HepG2 (cell line): Measurements from ENCODE around the gene HEY2. TPM values are rescaled to one million over a fixed set of nuclear protein-coding genes. Genes with fewer than 3 reads are reported as not detected.

ENCODE experiments used
- AGO2 ChIP-seq: fragments of 200-400 bp; formaldehyde crosslinking; optimal IDR thresholded peaks from 2 replicates; pipeline ENCODE3; 2017; ENCODE audit warnings: mild to moderate bottlenecking, low read depth, low read length, moderate library complexity
- CBFB ChIP-seq: sonication (generic); formaldehyde crosslinking; IDR thresholded peaks from 2 replicates; pipeline ENCODE4 v1.4.0; 2020; ENCODE audit warnings: missing genetic modification reagents
- CHCHD3 ChIP-seq: sonication (generic); formaldehyde crosslinking; IDR thresholded peaks from 2 replicates; pipeline ENCODE4 v1.8.0; 2022; ENCODE audit warnings: mild to moderate bottlenecking, missing genetic modification reagents, moderate library complexity
- DNMT3B ChIP-seq: conservative IDR thresholded peaks from 2 replicates; pipeline ENCODE4 v1.6.1; 2016; ENCODE audit warnings: missing biosample characterization, control low read depth
- FOXM1 ChIP-seq: sonication (generic); formaldehyde crosslinking; IDR thresholded peaks from 2 replicates; pipeline ENCODE4 v1.5.0; 2020; ENCODE audit warnings: missing genetic modification reagents
- GLI4 ChIP-seq: sonication (generic); formaldehyde crosslinking; IDR thresholded peaks from 2 replicates; pipeline ENCODE4 v1.5.1; 2020; ENCODE audit warnings: missing genetic modification reagents, mild to moderate bottlenecking, moderate library complexity, borderline replicate concordance
- GZF1 ChIP-seq: sonication (generic); formaldehyde crosslinking; IDR thresholded peaks from 2 replicates; pipeline ENCODE4 v1.5.1; 2020; ENCODE audit warnings: mild to moderate bottlenecking, missing genetic modification reagents
- KLF15 ChIP-seq: sonication (generic); formaldehyde crosslinking; IDR thresholded peaks from 2 replicates; pipeline ENCODE4 v1.8.1; 2023; ENCODE audit warnings: borderline replicate concordance, mild to moderate bottlenecking, inconsistent platforms, missing genetic modification reagents, mixed read lengths
- MEIS1 ChIP-seq: sonication (generic); formaldehyde crosslinking; IDR thresholded peaks from 2 replicates; pipeline ENCODE4 v1.9.0; 2021; ENCODE audit warnings: mild to moderate bottlenecking, missing genetic modification reagents, moderate library complexity, borderline replicate concordance
- PRPF4 ChIP-seq: fragments of 200-400 bp; formaldehyde crosslinking; IDR thresholded peaks from 2 replicates; pipeline ENCODE4 v1.6.1; 2016; ENCODE audit warnings: low read length, low read depth; ENCODE audit not compliant: poor library complexity, severe bottlenecking
- SIN3B ChIP-seq: fragments of 150-350 bp; IDR thresholded peaks from 2 replicates; pipeline ENCODE4 v1.6.1; 2014; ENCODE audit warnings: low read length
- SMC3 ChIP-seq: IDR thresholded peaks from 2 replicates; pipeline ENCODE4 v1.6.1; 2011; ENCODE audit warnings: low read length, improper control_type of control experiment
- TEAD2 ChIP-seq: sonication (generic); formaldehyde crosslinking; IDR thresholded peaks from 2 replicates; pipeline ENCODE4 v1.9.0; 2021; ENCODE audit warnings: missing genetic modification reagents
- ZBTB3 ChIP-seq: sonication (generic); formaldehyde crosslinking; IDR thresholded peaks from 2 replicates; pipeline ENCODE4 v1.4.0; 2020; ENCODE audit warnings: low read depth, mild to moderate bottlenecking, moderate library complexity, missing genetic modification reagents, borderline replicate concordance
- ZBTB7B ChIP-seq: sonication (generic); formaldehyde crosslinking; IDR thresholded peaks from 2 replicates; pipeline ENCODE4 v1.4.0; 2020; ENCODE audit warnings: missing genetic modification reagents
- ZFP82 ChIP-seq: sonication (generic); formaldehyde crosslinking; IDR thresholded peaks from 2 replicates; pipeline ENCODE4 v1.5.1; 2020; ENCODE audit warnings: mild to moderate bottlenecking, missing genetic modification reagents, borderline replicate concordance
- ZNF274 ChIP-seq: sonication (generic); formaldehyde crosslinking; IDR thresholded peaks from 2 replicates; pipeline ENCODE4 v1.5.1; 2020; ENCODE audit warnings: mild to moderate bottlenecking, missing genetic modification reagents
- ZNF33A ChIP-seq: sonication (generic); formaldehyde crosslinking; IDR thresholded peaks from 2 replicates; pipeline ENCODE4 v1.5.1; 2020; ENCODE audit warnings: missing genetic modification reagents, mild to moderate bottlenecking, moderate library complexity, borderline replicate concordance
- ZNF33B ChIP-seq: sonication (generic); formaldehyde crosslinking; IDR thresholded peaks from 2 replicates; pipeline ENCODE4 v1.5.1; 2020; ENCODE audit warnings: mild to moderate bottlenecking, missing genetic modification reagents
- ZNF660 ChIP-seq: sonication (generic); formaldehyde crosslinking; IDR thresholded peaks from 2 replicates; pipeline ENCODE4 v1.5.1; 2020; ENCODE audit warnings: mild to moderate bottlenecking, low read depth, missing genetic modification reagents, borderline replicate concordance
- ZNF674 ChIP-seq: sonication (generic); formaldehyde crosslinking; IDR thresholded peaks from 2 replicates; pipeline ENCODE4 v1.5.0; 2020; ENCODE audit warnings: low read depth, mild to moderate bottlenecking, missing genetic modification reagents
- ZNF737 ChIP-seq: sonication (generic); formaldehyde crosslinking; IDR thresholded peaks from 2 replicates; pipeline ENCODE4 v1.5.0; 2020; ENCODE audit warnings: missing genetic modification reagents, mild to moderate bottlenecking, borderline replicate concordance
- ZNF768 ChIP-seq: sonication (generic); formaldehyde crosslinking; IDR thresholded peaks from 2 replicates; pipeline ENCODE4 v1.4.0; 2020; ENCODE audit warnings: missing genetic modification reagents
- ZNF773 ChIP-seq: sonication (generic); formaldehyde crosslinking; IDR thresholded peaks from 2 replicates; pipeline ENCODE4 v1.4.0; 2020; ENCODE audit warnings: missing genetic modification reagents, borderline replicate concordance
- ZNF776 ChIP-seq: sonication (generic); formaldehyde crosslinking; IDR thresholded peaks from 2 replicates; pipeline ENCODE4 v1.4.0; 2020; ENCODE audit warnings: mild to moderate bottlenecking, missing genetic modification reagents
- ZSCAN30 ChIP-seq: sonication (generic); formaldehyde crosslinking; IDR thresholded peaks from 2 replicates; pipeline ENCODE4 v1.5.0; 2020; ENCODE audit warnings: mild to moderate bottlenecking, missing genetic modification reagents
- polyA plus RNA-seq, 8 experiments: library from polyadenylated mRNA; depleted of rRNA in 3 of 8; stranded (reverse) in 7 of 8; unstranded in 1 of 8; fragments of >200 nt; fragmentation: Illumina TruSeq in 4 of 8; extraction: Trizol in 4 of 8; gene quantifications; 2 replicates each; pipeline versions ENCODE4 v1.2.1 to v1.2.3, GENCODE V29; 2011 to 2016; ENCODE audit warnings: low read depth in 4 of 8, missing spikeins in 1 of 8, mixed read lengths in 1 of 8; ENCODE audit not compliant: insufficient read depth in 1 of 8
- total RNA-seq, 5 experiments: library from RNA; depleted of rRNA; stranded (reverse); fragments of >200 nt; fragmentation: Illumina TruSeq; extraction: Trizol; gene quantifications; 2 replicates each; pipeline ENCODE4 v1.2.3, GENCODE V29; 2016; ENCODE audit warnings: low read depth in 1 of 5
- TF ChIP-seq, protein P1 (sequence below): sonication (generic); formaldehyde crosslinking; IDR thresholded peaks from 2 replicates; pipeline ENCODE4 v1.5.0; 2020; ENCODE audit warnings: missing genetic modification reagents
- TF ChIP-seq, protein P2 (sequence below): IDR thresholded peaks from 2 replicates; pipeline ENCODE4 v1.6.1; 2016; ENCODE audit warnings: mild to moderate bottlenecking
- TF ChIP-seq, protein P3 (sequence below): sonication (generic); formaldehyde crosslinking; IDR thresholded peaks from 2 replicates; pipeline ENCODE4 v1.9.0; 2021; ENCODE audit warnings: missing genetic modification reagents, mild to moderate bottlenecking, borderline replicate concordance

The HEY2 gene
- total and polyA plus RNA-seq, 2 of the 13 experiments (the other 11 are each of a cell fraction or from before 2014, with no cell fraction given) = 0.04 TPM

DNA sequence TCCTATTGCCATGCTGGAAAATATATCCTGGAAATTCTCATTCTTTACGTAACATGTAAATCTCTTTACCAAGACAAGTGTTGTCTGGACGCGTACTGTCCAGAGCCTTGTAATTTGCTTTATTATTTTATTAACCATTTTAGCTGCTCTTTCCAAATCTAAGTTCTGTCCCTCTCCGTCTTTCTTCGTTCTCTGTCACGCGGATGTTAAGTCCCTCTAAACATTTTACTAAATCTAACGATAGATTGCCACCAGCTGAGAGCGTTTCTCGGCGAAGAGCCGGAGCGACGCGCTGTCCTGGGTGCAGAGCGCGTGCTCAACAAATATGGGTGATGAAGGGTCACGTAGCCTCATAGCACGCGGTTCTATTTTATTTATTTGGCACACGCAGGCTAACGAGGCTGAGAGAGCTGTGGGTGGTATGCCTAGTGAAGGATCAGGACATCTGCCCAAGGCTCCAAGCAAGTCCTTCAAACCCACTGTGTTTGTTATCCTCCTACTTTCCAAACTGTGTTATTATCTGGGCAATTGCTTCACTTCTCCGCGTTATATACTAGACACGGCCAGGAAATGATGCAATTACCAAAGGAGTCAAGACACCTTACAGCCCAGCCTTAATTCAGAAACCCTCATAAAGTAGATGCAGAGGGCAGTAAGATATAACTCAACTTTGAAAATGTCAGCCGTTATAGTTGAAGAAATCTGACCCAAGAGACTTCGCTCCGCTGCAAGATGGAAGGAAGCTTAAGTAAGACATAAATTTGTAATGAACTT, 31.3 kb downstream of the HEY2 start (continued):
- TF ChIP-seq ZNF274 (peak; percentile 85), ZNF768 (no peak), TEAD2 (CRISPR knock-in tag) (no peak), ZNF660 (CRISPR knock-in tag) (no peak), SIN3B (no peak), ZNF674 (CRISPR knock-in tag) (0 out of 2 replicates have a peak, but pooled peaks have one; percentile 86), ZFP82 (CRISPR knock-in tag) (peak; percentile 72; the same call in 1 of the 2 replicates), ZSCAN30 (CRISPR knock-in tag) (no peak), ZNF33A (CRISPR knock-in tag) (peak; percentile 81; the same call in 1 of the 2 replicates), AGO2 (no peak), FOXM1 (no peak), ZNF33B (CRISPR knock-in tag) (no peak), SMC3 (no peak), KLF15 (no peak), ZBTB7B (no peak), ZNF773 (CRISPR knock-in tag) (no peak), PRPF4 (no peak), GLI4 (CRISPR knock-in tag) (peak; percentile 50; the same call in 1 of the 2 replicates), ZBTB3 (CRISPR knock-in tag) (0 out of 2 replicates have a peak, but pooled peaks have one; percentile 37), CHCHD3 (CRISPR knock-in tag) (no peak), ZNF776 (CRISPR knock-in tag) (no peak), GZF1 (CRISPR knock-in tag) (no peak), DNMT3B (no peak), ZNF737 (CRISPR knock-in tag) (no peak; the same call in 1 of the 2 replicates), CBFB (CRISPR knock-in tag) (no peak), MEIS1 (CRISPR knock-in tag) (no peak)
- TF ChIP-seq, protein P1, sequence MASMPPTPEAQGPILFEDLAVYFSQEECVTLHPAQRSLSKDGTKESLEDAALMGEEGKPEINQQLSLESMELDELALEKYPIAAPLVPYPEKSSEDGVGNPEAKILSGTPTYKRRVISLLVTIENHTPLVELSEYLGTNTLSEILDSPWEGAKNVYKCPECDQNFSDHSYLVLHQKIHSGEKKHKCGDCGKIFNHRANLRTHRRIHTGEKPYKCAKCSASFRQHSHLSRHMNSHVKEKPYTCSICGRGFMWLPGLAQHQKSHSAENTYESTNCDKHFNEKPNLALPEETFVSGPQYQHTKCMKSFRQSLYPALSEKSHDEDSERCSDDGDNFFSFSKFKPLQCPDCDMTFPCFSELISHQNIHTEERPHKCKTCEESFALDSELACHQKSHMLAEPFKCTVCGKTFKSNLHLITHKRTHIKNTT = no peak
- TF ChIP-seq, protein P2, sequence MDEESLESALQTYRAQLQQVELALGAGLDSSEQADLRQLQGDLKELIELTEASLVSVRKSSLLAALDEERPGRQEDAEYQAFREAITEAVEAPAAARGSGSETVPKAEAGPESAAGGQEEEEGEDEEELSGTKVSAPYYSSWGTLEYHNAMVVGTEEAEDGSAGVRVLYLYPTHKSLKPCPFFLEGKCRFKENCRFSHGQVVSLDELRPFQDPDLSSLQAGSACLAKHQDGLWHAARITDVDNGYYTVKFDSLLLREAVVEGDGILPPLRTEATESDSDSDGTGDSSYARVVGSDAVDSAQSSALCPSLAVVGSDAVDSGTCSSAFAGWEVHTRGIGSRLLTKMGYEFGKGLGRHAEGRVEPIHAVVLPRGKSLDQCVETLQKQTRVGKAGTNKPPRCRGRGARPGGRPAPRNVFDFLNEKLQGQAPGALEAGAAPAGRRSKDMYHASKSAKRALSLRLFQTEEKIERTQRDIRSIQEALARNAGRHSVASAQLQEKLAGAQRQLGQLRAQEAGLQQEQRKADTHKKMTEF = no peak
- TF ChIP-seq, protein P3, sequence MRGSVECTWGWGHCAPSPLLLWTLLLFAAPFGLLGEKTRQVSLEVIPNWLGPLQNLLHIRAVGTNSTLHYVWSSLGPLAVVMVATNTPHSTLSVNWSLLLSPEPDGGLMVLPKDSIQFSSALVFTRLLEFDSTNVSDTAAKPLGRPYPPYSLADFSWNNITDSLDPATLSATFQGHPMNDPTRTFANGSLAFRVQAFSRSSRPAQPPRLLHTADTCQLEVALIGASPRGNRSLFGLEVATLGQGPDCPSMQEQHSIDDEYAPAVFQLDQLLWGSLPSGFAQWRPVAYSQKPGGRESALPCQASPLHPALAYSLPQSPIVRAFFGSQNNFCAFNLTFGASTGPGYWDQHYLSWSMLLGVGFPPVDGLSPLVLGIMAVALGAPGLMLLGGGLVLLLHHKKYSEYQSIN (CRISPR knock-in tag) = no peak
